HTR-8/SVneo (cell line): Measurements from ENCODE around the gene GARS1.

Experiments
- DNase-seq: peaks from one replicate; pipeline ENCODE4 v3.0.0; 2011; ENCODE audit warnings: low spot score, mixed read lengths; ENCODE audit not compliant: insufficient read length
- FAIRE-seq: peaks from 2 replicates; lab custom pipeline; 2011; peaks lifted over from hg19 to GRCh38; lab: Jason Lieb, UNC

The GARS1 gene

DNA sequence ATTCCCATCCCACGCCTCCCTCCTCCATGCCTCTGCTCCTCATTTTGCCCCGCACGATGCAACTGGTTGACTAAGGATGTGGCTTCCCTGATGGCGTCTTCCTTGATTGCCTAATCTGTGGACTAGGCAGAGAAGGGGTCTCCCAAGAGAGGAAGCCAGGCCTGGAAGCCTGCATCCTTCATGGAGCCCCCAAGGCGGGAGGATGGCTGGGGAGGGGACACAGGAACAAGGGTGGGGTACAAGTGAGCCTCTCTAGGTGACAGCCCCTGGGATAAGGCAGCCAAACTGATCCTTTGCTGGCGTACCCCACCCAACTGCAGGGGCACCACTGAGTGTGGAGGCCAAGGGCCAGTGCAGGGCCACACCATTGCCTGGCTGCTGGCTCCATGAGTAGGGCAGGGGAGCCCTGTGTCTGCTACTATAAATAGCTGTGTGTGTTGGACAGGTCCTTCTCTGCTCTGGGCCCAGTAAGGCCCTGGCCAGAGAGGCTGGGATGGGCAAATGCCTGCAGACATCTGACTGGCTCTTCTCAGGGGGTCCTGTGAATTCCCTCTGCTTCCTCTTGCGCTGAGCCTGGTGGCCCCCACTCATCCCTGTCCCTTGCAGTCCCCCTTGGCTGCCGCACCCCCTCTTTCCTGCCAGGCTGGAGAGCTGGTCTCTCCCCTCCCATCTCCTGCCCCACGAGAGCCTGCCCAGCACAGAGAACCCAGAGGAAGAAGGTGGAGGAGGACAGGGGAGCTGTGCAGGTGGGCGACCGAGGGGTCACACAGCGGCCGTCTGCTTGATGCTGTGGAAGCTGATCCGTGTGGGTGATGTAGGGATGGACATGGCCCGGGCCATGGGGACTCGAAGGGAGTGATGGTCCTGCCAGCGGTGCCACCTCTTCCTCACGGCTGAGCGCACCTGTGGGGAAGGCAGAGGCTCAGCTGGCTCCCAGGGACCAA is 58.3 kb downstream of the GARS1 start:
- FAIRE-seq (no peak), DNase-seq (no peak)

DNA sequence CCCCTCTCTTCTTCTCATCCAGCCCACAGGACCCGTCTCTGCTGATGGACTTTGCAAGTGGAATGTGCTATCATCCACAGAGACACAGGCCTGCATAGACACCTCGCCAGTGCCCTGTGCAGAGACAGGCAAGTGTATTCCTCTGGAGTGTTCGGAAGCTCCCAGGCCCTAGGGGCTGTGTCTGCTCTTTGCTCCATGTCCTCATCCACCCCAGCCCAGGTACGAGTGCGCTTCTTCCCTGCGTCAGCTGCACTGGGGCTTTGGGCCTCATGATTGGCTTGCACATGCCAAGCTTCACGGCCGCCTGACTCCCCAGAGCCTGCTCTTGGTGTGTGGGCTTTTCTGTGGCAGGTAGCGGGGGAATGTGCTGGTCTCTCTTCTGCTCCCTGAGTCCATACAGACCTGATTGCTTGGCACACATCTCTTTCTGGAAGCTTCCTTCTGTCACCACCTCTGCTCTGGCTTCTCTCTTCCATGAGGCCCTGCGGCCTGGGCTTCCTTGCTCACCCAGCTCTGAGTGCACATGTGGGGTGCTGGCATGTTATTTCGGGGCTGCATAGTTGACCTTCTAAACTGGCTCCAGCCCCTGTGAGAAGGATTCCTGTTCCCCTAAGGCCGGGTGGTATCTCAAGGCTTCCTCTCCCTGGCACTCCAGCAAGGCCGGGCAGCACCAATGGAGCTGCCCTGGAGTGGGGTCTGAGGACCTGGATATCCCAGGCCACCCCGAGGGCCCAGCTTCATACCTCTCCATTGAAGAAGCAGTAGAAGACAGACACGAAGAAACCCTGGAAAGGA is 59.8 kb downstream of the GARS1 start:
- FAIRE-seq = no peak
- DNase-seq = no peak

DNA sequence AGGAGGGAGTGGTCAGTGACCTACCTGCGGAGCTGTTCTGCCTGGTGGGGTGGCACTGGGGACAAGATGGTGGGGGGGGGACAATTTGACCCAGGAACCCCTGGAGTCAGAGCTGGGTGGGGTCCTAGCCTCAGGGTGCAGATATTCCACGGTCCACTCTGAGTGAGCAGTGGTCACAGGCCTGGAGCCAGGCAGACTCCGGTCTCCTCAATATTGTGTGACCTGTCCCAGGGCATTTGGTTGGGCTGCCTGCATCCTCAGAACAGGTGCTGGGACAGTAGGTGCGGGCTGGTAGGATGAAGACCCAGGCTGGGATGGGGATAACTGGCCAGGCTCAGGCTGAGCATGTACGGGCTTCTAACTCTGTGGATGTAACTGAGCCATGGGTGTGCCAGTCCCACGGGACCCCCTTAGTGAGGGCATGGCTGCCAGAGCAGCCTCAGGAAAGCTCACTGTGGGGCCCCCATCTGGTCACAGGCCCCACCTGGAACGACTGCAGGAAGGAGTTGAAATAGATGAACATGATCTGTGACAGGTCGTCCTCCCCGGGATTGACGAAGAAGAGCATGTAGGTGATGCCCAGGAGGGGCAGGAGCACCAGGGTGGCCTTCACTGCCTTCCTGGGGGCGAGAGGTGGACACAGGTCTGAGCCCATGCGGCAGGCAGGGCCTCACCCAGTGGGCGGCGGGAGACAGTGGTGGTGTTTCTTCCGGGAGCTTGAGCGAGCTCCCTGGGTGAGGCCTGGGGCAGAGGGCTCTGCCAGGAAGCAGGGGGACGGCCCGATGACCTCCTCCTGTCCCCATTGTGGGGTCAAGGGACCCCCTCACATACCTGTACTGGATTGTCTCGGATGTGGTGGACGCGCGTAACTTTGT is 60.7 kb downstream of the GARS1 start:
- DNase-seq (no peak), FAIRE-seq (no peak)

DNA sequence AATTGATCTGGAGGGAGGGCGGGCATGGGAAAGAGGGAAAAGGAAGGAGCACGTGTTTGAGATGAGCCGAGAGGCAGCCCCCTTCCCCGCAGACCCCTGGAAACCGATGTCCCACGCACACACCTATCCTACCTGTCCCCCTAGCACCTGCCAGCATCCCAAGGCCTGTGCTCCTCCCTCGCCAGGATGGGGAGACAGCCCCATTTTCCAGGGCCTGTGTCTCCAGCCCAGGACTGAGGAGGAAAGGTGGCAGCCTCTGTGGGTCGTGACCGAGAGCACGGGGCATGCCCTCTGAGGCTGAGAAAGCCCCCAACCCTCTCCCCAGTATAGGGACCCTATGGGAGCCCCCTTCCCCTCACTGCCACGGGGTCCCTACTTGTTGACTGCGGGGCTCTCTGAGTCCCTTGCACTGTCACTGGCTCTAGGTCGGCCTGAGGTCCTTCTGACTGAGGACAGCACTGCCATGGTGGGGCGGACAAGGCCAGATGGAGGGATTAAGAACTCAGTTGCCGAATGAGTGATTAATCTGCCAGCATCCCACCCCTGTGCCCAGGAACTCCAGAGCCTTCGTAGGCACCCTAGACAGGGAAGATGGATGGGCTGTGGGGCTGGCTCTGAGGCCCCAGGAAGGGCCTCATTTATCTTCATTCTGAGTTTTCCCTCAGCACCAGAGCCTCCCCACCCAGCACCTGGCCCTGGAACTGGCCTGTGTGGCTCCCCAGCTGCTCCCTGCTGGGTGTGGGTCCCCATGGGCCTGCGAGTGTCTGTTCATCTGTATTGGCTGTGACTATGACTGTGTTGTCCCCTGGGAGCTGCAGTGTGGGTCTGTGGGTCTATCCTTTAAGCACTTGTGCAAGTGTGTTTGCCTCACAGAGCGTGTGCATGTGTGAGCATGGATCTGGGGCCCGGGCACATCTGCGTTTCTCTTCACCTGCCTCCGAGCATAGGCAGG is 61.6 kb downstream of the GARS1 start:
- DNase-seq (no peak), FAIRE-seq (no peak)

DNA sequence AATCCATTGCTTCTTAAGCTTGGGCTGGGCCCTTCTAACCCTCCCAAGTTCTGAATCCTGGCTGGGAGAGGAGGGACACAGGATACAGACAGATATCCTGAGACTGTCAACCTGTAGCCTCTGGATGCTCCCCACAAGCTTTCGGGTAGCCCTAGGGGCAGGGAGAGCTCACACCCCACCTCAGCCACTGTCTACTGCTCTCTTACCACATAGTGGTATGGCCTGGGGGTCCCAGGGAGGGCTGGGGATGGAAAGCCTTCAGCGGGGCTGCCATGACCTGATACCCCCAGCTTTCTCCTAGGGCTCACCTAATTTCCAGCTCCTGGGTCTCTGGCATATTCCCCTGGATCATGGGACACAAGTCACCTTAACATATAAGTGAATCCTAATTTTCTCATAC is 62.5 kb downstream of the GARS1 start:
- no peak for DNase-seq
- FAIRE-seq = no peak

DNA sequence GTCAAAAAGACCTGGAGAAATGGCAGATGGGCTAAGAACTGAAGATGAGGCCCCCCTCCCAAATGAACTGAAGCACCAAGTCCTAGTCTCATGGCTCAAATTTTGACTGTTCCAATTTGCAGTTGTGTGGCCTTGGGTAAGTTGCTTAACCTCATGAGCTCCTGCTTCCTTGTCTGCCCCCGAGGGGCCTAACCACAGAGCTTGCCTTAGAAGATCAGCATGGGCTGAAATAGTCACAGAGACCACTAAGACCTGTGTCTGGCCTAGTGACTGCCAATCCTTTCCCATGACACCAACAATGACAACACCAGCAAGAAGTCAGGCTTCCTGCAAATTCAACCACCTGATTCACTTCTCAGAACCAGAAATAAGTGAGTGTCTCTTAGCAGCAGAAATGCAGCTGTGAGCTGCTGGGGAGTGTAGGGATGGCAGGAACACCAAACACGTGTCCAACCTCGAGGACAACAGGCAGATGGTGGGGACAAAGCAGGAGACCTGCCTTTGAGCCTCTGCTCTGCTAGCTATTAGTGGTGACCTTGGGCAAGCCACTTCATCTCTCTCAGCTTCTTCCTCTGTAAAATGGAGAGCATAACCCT is 63.9 kb downstream of the GARS1 start:
- no peak for FAIRE-seq
- no peak for DNase-seq

DNA sequence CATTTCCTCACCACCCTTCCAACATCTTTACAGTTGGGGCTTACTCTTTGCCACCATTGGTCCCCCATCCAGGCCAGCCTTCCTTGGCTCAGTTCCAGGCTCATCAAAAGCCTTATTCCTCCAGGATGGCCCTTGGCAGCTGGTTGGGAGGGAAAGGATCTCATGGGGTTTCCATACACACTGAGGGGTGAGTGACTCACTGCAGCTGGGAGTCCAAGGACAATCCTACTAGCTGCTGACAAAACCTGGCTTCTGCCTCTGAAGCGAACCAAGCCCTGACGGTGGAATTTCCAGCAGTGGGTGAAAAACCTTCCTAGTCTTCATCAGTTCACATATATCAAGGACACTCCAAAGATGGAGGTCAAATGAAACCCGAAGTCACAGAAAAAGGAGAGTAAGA is 64.6 kb downstream of the GARS1 start:
- FAIRE-seq = no peak
- DNase-seq = no peak

DNA sequence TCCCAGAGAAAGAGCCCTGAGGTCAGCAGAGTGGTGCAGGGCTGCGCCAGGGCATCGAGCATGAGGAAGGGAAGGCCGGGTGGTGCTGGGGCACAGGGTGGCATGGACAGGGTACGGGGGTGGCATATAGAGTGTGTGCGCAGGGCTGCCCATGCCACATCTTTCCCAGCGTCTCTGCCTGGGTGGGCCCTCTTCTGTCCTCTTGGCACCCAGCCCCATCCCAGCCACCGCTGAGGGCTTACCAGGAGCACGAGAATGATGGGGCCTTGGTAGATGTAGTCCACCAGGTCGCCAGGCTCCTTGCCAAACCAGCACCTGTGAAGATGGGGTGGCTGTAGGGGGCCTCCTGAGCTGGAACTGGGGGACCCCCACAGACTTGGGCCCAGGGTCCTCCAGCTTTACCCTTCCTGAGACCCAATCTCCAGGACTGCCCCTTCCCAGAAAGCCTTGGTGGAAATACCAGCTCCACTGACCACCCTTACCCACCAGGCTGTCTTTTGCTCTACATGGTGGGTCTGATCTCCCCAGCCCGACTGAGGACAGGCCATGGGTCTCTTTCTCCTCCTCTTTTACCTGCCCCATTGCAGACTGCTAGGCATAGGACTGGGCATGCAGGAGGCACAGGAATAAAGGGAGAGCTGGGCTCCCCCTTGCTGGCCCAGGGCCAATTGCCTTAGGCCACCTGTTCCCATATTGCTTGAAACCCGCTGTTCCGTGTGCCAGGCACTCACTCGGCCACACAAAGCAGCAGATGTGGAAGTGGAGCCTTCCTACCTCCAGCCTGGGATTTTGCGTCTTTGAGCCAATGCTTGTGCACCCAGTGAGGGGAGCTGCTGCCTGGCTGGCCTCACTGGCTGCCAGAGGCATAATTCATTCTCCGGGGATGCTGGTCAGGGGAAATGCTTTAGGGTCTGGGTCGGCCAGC is 65.9 kb downstream of the GARS1 start:
- FAIRE-seq (no peak), DNase-seq (no peak)

DNA sequence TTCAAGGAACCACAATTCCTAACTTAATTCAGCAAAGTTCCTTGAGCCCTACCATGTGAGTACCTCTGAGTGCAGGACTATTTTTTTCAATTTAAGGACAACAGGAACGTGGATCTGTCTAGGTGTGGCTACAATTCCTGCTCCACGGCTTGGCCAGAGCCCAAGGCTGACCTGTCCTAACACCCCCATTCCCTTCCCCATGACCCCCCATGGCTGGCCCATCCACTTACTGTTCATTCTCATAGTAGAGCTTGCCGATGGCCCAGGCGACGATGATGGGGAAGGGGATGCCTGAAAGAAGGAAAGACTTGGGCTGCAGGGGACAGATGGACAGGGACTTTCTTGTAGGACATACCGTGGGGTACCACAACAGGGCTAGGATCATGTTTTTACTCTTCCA is 67.2 kb downstream of the GARS1 start:
- DNase-seq = no peak
- FAIRE-seq = no peak

DNA sequence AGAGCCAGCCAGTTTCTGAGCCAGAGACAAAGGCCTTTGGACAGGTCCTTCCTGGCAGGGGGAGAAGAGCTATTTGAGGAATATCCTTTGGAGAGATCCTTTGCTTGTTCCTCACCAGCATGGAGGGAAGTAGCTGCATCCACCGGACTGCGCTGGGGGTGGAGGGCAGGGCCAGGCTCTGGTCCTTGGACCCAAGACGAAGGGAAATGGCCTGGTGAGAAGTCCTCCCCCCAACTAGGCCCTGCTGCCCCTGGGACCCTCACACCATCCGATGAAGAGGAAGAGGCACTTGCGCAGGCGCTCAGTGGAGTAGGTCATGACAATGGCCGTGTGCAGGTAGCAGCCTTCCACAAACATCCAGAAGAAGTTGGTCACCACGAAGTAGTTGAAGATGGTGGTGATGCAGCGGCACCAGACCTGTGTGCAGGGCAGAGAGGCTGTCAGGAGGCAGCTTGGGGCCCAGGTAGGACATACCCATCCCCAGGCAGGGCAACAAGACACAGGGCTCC is 67.8 kb downstream of the GARS1 start:
- no peak for FAIRE-seq
- no peak for DNase-seq

DNA sequence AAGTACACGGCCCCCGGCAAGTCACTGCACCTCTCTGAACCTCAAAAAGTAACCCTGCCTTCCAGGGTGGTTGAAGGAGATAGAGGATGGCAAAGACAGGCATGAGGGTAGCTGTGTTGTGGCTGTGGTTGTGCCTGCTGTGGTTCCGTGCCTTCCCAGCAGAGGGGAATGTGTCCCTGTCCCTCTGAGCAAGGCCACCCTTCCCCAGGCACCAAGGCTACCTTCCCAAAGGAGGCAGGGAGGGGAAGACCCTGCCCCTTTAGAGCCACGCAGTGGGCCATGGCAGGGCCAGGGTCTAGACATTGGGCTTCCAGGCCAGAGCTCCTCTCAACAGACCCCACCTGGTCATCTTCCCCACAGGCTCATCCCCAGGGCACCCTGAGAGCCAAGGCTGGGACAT is 68.7 kb downstream of the GARS1 start:
- no peak for DNase-seq
- FAIRE-seq = no peak

DNA sequence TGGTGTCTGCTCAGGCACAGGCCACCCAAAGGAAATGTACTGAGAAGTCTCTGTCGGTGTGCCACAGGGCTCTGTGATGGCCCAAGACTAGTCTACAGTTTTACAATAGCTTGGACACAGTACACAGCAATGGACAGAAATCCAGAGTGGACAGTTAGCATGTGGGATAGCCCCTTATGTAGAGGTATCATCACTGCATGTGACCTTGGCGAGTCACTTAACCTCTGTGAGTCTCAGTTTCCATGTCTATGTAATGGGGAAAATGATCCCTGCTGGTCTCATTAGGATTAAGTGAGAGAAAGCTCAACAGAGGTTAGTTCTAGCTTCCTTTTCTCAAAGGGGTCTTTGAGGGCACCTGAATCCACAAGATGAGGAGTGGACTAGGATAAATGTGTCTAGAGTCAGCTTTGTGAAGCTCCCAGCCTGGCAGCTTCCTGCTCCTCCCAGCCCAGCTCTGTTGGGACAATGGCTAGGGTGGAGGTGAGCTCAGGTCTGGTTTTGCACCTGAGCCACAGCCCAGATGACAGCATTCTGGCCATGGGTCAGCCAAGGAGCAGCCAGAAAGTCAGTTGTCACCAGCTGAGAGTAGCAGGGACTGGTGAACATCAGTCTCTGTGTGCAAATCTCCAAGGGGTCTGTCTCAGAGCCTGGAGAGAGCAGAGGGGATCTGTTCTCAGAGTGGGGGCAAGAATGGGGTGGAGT is 69.7 kb downstream of the GARS1 start:
- DNase-seq = no peak
- no peak for FAIRE-seq

DNA sequence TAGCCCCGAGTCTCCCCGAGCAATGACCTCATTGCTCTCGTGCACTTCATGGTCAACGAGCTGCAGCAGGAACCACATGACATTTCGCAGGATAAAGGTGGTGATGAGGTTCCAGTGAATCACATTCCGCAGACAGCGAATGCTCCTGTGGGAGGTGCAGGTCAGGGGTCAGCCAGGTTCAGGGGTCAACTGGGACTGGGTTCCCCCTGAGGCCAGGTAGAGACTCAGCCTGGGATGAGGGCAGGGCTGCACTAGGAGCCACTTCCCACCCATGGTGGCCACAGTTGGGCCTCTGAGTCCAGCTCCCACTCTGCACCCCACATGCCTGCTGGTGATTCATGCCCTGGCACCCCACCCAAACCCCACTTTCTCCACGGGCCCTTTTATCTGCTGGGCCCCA is 70.4 kb downstream of the GARS1 start:
- DNase-seq = no peak
- FAIRE-seq = no peak

DNA sequence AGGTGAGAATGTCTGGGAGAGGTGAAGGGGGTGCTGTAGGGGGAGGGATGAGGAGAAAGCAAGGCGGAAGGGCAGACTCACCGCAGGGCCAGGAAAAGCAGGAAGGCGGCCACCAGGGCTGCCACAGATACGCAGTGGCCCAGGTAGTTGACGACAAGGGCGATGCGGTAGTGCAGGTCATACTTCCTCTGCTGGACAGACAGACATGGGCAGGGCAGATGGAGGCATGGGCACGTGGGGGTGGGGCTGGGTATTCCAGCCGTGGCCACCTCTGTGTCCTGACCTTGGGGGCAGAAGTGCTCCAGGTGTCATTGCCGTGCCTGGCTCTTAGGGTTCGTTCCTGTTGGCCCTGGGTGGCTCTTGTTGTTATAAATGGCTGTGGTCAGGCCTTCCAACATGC is 70.8 kb downstream of the GARS1 start:
- FAIRE-seq = no peak
- no peak for DNase-seq

DNA sequence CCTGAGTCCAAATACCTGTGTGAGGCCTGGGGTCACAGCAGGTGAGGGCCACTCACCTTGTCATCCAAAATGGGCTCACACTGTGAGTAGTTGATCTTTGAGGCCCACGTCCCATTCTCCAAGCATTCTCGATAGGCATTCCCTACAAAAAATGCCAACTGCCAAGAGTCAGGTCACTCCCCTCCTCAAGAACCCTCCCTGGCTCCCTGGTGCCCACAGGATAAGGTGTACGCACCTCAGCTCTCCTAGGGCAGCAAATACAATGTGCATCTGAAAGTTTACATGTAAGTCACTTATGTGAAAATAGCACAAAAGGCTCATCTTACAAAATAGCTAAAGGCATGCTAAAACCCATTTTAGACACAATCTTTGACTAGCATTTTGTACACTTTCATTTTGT is 72.5 kb downstream of the GARS1 start:
- FAIRE-seq = no peak
- DNase-seq = no peak

DNA sequence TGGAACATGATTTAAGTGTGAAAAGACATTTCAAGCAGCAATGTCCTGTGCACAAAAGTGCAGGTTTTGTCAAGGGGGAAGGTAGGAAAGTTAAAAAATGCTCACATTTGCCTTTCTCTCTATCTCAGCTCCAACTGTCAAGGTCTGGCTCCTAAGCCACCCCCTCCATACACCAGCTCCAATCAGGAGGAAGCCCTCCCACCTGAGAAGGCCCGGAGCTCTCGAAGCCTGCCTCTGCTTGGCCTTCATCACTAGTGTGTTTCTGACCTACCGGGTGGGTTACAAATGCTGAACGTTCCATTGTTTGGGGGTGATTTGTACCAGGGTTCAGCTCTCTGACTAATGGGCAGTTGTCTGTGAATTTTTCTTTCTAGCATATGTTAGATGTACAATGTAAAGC is 73.4 kb downstream of the GARS1 start:
- no peak for DNase-seq
- FAIRE-seq = no peak

DNA sequence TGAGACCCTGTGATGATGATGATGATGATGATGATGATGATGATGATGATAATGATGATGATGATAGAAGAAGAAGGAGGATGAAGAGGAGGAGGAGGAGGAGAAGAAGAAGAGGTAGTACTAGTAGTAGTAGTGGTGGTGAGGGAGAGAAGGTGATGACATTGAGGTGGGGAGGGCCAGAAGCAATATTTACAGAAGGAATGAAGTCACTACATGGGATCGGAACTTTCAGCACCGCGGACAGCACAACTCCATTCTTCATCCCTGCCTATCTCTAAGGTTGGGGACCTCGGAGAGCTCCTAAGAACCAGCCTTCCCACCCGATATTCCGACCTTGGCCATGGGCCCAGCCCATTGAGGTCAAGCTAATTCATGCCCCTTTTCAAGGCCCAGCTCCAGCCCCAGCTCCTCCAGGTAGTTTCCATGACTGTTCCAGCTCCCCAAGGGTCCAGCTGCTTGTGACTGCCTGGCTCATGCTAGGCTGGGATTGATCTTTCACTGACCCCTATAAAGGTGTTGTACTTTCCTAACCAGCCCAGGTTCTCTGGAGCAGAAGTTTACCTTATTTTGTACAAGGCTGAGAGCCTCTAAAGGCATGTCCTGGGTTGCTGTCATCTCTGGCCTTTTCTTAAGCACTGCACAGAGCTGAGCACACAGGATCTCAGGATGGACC is 77.3 kb downstream of the GARS1 start:
- DNase-seq (peak; percentile 56), FAIRE-seq (no peak)
